NB4 (cell line): ENCODE results near the gene PCBP4.

ENCODE experiments used
- POLR2A ChIP-seq: IDR thresholded peaks from 2 replicates; pipeline ENCODE4 v1.6.1; 2011; ENCODE audit warnings: mild to moderate bottlenecking; ENCODE audit not compliant: insufficient read length; ENCODE audit errors: extremely low read depth
- TF ChIP-seq, protein P1 (sequence below): IDR thresholded peaks from one replicate; pipeline ENCODE4 v1.5.1; 2012; ENCODE audit warnings: low read depth, low read length

- TF ChIP-seq, protein P1, sequence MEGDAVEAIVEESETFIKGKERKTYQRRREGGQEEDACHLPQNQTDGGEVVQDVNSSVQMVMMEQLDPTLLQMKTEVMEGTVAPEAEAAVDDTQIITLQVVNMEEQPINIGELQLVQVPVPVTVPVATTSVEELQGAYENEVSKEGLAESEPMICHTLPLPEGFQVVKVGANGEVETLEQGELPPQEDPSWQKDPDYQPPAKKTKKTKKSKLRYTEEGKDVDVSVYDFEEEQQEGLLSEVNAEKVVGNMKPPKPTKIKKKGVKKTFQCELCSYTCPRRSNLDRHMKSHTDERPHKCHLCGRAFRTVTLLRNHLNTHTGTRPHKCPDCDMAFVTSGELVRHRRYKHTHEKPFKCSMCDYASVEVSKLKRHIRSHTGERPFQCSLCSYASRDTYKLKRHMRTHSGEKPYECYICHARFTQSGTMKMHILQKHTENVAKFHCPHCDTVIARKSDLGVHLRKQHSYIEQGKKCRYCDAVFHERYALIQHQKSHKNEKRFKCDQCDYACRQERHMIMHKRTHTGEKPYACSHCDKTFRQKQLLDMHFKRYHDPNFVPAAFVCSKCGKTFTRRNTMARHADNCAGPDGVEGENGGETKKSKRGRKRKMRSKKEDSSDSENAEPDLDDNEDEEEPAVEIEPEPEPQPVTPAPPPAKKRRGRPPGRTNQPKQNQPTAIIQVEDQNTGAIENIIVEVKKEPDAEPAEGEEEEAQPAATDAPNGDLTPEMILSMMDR: no peak
- peak; percentile 82 for TF ChIP-seq POLR2A
These were observed 15.8 kb upstream of the PCBP4 start, which contains the start of gene ACY1 for GRCh38 chr3:51982838-51983577.
